PC-3 (cell line): ENCODE results near the gene CD300LG.

ENCODE experiments used
- CTCF ChIP-seq: fragments of 300-600 bp; sonication (generic); conservative IDR thresholded peaks from 2 replicates; pipeline ENCODE4 v1.5.1; 2017; ENCODE audit warnings: antibody characterized with exemption, low read depth, mild to moderate bottlenecking, low read length
- EZH2 ChIP-seq: fragments of 300-600 bp; sonication (generic); IDR thresholded peaks from one replicate; pipeline ENCODE4 v1.6.1; 2017; ENCODE audit warnings: antibody characterized with exemption, mild to moderate bottlenecking, low read length; ENCODE audit not compliant: unreplicated experiment
- EZH2phosphoT487 ChIP-seq: fragments of 300-600 bp; sonication (generic); IDR thresholded peaks from 2 replicates; pipeline ENCODE4 v1.6.1; 2018; ENCODE audit warnings: mild to moderate bottlenecking, antibody characterized with exemption, low read length, borderline replicate concordance

- no peak for TF ChIP-seq EZH2
- peak; percentile 94 for TF ChIP-seq CTCF
- no peak for TF ChIP-seq EZH2phosphoT487
These were observed 33.5 kb downstream of the CD300LG start for GRCh38 chr17:43880420-43880991.
